ENCODE measurements around the gene TRANK1.

- no peak for TF ChIP-seq CTCF (conservative IDR thresholded peaks at IDR 0.05; ENCODE audit: low read depth, low read length)
- no peak for TF ChIP-seq EZH2phosphoT487 (IDR thresholded peaks at IDR 0.05; ENCODE audit: borderline replicate concordance, low read length)
Observed at GRCh38 chr3:36790765-36791164, 154.1 kb downstream of the TRANK1 start.
